Uterus (tissue), 2 donors: Measurements from ENCODE around the gene NR1D2.

ENCODE experiments used
- POLR2A ChIP-seq, 2 donors: fragments of 450-650 bp; IDR thresholded peaks; one replicate each; pipeline ENCODE4 v1.6.1; 2016; ENCODE audit warnings: antibody characterized with exemption in 2 of 2, mild to moderate bottlenecking in 1 of 2, moderate library complexity in 1 of 2
- TF ChIP-seq, protein P1 (sequence below), 4 experiments: fragments of 200-600 bp in 2 of 4; fragments of 450-650 bp in 2 of 4; sonication (generic) in 2 of 4; IDR thresholded peaks; one replicate each; pipeline ENCODE4 v1.5.1; 2016 to 2019; ENCODE audit warnings: antibody characterized with exemption in 4 of 4, mild to moderate bottlenecking in 2 of 4, moderate library complexity in 1 of 4

DNA sequence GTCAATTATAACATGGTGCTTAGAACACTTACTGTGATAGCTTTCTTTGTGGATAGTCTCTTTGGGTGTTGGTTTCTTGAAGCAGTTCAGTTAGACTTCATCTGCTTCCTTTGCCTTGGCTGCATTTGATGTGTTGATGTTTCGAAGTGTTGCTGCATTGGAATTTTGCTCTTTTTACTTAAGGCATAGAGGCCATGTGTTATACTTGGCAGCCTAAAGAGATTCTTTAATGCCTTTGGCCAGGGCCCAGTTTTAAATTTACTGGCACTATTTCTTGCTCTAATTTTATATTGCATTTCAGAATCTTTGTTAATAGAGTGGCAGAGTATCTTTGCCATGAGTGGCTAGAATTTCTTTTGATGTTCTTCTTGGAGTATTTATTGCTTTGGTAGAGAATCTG is 21.2 kb downstream of the NR1D2 start:
- no peak for TF ChIP-seq POLR2A (IDR thresholded peaks at IDR 0.05)
- TF ChIP-seq, protein P1, sequence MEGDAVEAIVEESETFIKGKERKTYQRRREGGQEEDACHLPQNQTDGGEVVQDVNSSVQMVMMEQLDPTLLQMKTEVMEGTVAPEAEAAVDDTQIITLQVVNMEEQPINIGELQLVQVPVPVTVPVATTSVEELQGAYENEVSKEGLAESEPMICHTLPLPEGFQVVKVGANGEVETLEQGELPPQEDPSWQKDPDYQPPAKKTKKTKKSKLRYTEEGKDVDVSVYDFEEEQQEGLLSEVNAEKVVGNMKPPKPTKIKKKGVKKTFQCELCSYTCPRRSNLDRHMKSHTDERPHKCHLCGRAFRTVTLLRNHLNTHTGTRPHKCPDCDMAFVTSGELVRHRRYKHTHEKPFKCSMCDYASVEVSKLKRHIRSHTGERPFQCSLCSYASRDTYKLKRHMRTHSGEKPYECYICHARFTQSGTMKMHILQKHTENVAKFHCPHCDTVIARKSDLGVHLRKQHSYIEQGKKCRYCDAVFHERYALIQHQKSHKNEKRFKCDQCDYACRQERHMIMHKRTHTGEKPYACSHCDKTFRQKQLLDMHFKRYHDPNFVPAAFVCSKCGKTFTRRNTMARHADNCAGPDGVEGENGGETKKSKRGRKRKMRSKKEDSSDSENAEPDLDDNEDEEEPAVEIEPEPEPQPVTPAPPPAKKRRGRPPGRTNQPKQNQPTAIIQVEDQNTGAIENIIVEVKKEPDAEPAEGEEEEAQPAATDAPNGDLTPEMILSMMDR (IDR thresholded peaks at IDR 0.05) = no peak
